HG03571 (cell line): ENCODE data around the gene SH3BP4.

Experiments
- ATAC-seq: cut with Tn5 transposase; IDR thresholded peaks from one replicate; pipeline ENCODE4 v1.9.1; 2021; ENCODE audit not compliant: unreplicated experiment

The SH3BP4 gene

GRCh38 chr2:234951664-234952269 is at the start of gene SH3BP4:
TSS of gene SH3BP4 (plus strand) at chr2:234952017. CDS start at chr2:235035003, 82,986 bp downstream.
- no peak for ATAC-seq

DNA sequence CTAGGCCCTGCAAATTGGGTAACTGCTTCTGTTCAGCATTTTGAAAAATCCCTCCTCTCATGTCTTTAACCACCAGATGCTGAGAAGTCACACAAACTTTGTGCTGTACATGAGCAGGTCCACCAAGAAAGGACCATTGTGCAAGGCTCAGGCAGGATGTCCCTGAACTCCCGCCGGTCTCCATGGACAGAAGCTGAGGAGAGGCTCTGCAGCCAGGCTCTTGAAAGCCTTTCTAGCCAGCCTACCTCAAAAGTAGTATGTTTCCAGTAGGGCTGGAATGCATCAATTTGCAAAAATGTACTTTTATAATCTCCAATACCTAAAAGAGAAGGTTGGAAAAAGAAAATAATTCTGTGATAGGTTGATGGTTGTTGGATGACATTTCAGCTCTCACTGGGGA is 47.0 kb upstream of the SH3BP4 start:
- ATAC-seq = no peak

- no peak for ATAC-seq
Observed at GRCh38 chr2:234905547-234906265, 46.1 kb upstream of the SH3BP4 start.

DNA sequence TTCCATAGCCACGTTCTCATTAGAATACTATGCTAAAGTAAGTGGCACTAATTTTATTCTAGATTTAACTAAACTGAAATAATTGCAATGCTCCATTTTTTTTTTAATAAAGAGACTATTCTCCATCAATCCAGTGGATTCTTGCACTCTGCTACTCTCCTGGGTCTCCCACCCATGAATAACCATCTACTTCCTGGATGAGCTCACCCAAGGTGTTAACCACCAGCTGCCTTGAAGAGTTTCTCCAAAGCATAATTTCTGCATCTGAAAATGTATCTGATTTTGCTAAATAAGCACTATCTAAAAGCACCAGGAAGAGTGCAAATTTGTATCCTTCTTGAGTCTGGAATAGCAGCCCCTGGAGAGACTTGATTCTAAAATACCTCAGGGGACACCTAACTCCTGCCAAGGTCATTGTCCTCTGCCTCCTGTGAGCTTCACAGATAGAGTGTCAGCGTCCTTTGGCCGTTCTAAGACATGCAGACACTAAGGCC is 41.6 kb upstream of the SH3BP4 start:
- no peak for ATAC-seq

DNA sequence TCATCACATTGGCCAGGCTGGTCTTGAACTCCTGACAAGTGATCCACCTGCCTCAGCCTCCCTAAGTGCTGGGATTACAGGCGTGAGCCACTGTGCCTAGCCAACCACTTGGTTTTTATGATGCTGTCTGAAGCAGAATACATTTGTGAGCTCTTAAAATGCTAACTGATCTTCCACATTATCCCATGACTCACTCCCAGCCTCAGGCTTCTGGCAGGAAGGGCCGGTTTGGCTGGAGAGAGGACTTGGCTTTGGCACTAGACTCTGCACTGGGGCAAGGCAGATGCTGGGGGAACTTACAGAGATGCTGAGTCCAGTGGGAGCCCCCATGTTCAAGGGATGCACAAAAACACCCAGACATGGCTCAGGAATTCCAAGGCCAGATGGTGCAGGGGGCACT is 40.5 kb upstream of the SH3BP4 start:
- ATAC-seq = no peak

- no peak for ATAC-seq
Observed at GRCh38 chr2:234912437-234912836, 39.4 kb upstream of the SH3BP4 start.

GRCh38 chr2:234913208-234913626 is 38.6 kb upstream of the SH3BP4 start:
- no peak for ATAC-seq

- no peak for ATAC-seq
Observed at GRCh38 chr2:234914371-234915154, 37.3 kb upstream of the SH3BP4 start.

GRCh38 chr2:234916674-234917073 is 35.1 kb upstream of the SH3BP4 start:
- ATAC-seq = no peak

DNA sequence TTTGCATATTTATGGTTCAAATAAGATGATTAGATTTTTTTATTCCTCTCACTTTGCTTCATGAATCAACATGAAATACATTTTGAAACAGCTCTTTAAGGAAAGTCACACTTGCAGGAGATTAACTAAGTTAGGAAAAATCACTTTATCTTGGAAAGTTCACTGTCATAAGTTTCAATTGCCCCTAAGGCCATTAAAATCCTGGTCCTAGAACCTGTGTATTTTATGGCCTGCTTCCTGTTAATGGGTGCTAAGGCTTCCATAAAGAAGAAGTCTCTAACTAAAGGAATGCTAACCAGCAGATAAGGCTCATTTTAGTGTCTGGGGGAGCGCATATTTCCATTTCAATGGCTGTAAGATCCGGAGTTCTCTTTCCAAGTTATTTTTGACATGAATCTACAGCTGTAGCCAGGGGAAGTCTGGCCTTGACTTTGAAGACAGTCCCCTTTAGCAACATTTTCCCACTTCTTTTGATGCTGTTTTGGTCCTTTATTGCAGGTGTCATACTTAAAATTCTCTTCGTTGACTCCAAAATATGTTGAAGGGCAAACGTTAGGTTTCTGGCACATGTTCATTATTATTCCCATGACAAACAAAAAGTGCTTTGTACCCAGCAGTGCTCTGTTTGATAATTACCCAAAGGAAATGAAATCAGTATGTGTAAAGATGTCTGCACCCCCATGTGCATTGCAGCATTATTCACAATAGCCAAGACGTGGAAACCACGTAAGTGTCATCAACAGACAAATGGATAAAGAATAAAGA is 34.4 kb upstream of the SH3BP4 start:
- ATAC-seq = no peak

DNA sequence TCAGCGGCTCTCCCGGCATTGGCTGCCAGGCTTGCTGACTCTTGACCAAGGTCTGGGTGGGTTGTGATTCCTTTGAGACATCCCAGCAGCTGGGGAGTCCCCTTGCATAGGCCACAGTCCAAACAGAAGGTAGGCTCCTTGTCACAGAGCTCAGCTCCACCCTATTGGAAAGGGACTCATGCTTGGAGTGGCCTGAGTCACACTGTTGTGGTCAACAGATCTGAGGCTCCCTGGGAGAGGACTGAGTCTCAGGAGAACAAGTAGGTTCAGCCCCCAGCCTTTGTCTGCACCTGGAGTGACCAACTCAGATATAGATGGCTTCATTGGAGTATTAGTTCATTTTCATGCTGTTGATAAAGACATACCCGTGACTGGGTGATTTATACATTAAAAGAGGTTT is 32.1 kb upstream of the SH3BP4 start:
- ATAC-seq = no peak

DNA sequence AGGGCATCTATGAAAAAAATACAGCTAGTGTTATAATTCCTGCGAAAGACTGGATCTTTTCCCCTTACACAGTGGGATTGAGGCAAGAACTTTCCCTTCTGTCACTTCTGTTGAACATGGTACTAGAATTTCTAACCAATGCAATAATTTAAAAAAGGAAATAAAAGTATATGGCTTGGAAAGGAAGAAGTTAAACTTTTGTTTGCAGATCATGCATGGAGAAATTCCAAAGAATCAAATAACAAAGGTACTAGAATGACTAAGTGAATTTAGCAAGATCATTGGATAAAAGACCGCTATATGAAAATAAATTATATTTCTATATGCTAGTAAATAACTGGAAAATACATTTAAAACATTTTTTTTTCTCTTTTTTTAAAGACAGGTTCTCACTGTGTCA is 31.0 kb upstream of the SH3BP4 start:
- no peak for ATAC-seq

GRCh38 chr2:234929002-234929401 is 22.8 kb upstream of the SH3BP4 start:
- no peak for ATAC-seq

DNA sequence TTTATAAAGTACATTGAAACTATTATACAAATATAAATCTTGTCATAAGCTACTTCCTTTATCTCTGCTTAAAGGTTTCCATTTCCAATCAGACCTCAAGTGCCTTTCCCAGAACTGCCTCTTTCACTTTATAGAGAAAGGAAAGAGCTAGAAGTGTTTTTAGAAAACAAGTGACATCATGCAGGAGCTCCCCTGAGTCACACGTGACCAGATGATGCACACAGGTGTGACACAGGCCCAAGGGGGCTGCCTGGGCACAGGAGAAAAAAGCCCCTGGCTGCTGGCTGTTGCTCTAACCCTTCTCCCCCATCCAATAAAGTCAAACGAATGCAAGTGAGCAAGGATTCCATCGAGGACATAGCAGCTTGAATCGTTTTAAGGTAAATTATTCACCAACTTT is 21.4 kb upstream of the SH3BP4 start:
- no peak for ATAC-seq

DNA sequence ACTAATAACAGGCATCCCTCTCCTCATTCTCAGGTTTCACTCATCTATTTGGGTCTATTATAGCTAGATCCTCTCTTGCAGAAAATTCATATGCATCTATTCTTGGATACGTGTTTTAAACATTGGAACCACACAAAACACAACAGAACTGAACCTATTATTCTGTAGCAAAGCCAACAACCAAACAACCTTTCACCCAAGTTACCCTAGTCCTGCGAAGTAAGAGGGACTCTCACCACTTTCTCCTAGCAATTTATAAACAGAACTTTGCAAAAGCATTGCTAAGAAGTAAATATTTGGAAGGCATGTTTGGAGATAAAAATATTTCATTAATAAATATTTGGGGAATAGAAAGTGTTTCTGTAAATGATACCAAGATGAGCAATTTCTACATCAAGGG is 20.4 kb upstream of the SH3BP4 start:
- no peak for ATAC-seq

GRCh38 chr2:234932591-234933168 is 19.1 kb upstream of the SH3BP4 start:
- ATAC-seq = no peak

DNA sequence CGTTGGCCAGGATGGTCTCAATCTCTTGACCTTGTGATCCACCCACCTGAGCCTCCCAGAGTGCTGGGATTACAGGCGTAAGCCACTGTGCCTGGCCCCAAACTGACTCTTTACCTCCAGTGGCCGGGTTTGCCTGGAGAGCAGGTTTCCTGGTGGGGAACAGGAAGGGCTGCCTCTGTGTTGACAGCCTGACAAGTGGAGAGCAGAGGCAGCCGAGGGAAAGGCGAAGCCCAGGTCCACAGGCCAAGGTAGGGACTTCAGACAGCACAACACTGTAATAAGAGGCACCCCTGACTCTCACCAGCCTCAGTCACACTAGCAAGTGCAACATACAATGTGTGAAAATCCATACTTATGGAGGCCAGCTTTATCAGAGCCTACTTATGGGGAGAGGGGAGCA is 16.5 kb upstream of the SH3BP4 start:
- no peak for ATAC-seq

- ATAC-seq = no peak
Observed at GRCh38 chr2:234939576-234939975, 12.2 kb upstream of the SH3BP4 start.

DNA sequence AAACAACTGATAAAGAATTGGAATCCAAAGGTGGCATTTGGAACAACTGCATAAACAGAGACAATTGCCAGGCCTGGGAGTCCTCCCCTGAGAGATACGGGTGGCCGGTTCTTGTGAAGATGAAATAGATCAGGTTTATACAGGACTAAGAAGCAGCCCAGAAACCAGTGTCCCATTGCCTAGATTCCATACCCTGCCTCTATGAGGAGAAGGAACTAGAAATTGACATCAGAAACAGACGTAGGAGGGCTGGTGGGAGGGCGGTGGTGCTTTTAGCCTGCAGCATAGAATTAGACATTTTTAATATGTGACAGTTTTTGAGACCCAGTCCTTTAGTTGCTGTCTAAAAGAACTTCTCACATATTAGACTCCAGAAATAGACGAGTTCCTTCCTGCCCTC is 11.8 kb upstream of the SH3BP4 start:
- ATAC-seq = no peak

GRCh38 chr2:234940527-234940926 is 11.3 kb upstream of the SH3BP4 start:
- ATAC-seq = no peak
